Adipocyte (in vitro differentiated cells): Measurements from ENCODE around the gene MAF.
A peak's percentile ranks its signal among the peaks of the same experiment; 100 is the strongest.

Source experiments
- DNase-seq: peaks from one replicate; pipeline ENCODE4 v3.0.0-alpha.2; 2015; ENCODE audit warnings: low read depth
- H3K27me3 ChIP-seq: replicated peaks from 2 replicates; pipeline ENCODE4 v1.7.0; 2013; ENCODE audit warnings: mild to moderate bottlenecking, low read length, moderate library complexity; ENCODE audit not compliant: control insufficient read depth, insufficient read depth
- H3K36me3 ChIP-seq: 2 replicates; pipeline ENCODE4 v1.7.0; 2013; ENCODE audit warnings: low read length, mild to moderate bottlenecking, moderate library complexity; ENCODE audit not compliant: control insufficient read depth, insufficient read depth, severe bottlenecking
- H3K4me1 ChIP-seq: 2 replicates; pipeline ENCODE4 v1.7.0; 2013; ENCODE audit warnings: mild to moderate bottlenecking, low read length, moderate library complexity; ENCODE audit not compliant: control insufficient read depth, insufficient read depth
- H3K4me3 ChIP-seq: 2 replicates; pipeline ENCODE4 v1.7.0; 2013; ENCODE audit warnings: mild to moderate bottlenecking, low read length, moderate library complexity
- H3K9ac ChIP-seq: 2 replicates; pipeline ENCODE4 v1.7.0; 2013; ENCODE audit warnings: mild to moderate bottlenecking, low read length, moderate library complexity
- H3K9me3 ChIP-seq: 2 replicates; pipeline ENCODE4 v1.7.0; 2013; ENCODE audit warnings: mild to moderate bottlenecking, low read length, moderate library complexity; ENCODE audit not compliant: control insufficient read depth

MAF gene

GRCh38 chr16:79582789-79583188 lies 17.7 kb downstream of the MAF start:
- H3K9ac ChIP-seq = no peak overlapping the region
- H3K4me3 ChIP-seq = no peak overlapping the region
- H3K27me3 ChIP-seq = no peaks in the 10 kb centered on the region
- no peak for DNase-seq
- H3K4me1 ChIP-seq = no peaks in the 10 kb centered on the region
- no peaks in the 10 kb centered on the region for H3K36me3 ChIP-seq
- no peaks in the 10 kb centered on the region for H3K9me3 ChIP-seq

GRCh38 chr16:79580453-79581191 lies 19.9 kb downstream of the MAF start:
- H3K9me3 ChIP-seq = no peaks in the 10 kb centered on the region
- no peaks in the 10 kb centered on the region for H3K4me1 ChIP-seq
- H3K36me3 ChIP-seq = no peaks in the 10 kb centered on the region
- no peak overlapping the region for H3K4me3 ChIP-seq
- no peak for DNase-seq
- no peak overlapping the region for H3K9ac ChIP-seq
- no peaks in the 10 kb centered on the region for H3K27me3 ChIP-seq

- H3K9me3 ChIP-seq = no peaks in the 10 kb centered on the region
- no peaks in the 10 kb centered on the region for H3K27me3 ChIP-seq
- H3K4me3 ChIP-seq = no peak overlapping the region
- H3K36me3 ChIP-seq = no peaks in the 10 kb centered on the region
- no peak overlapping the region for H3K9ac ChIP-seq
- peaks cover 9% of the 10 kb centered on the region for H3K4me1 ChIP-seq
- DNase-seq = no peak
Observed at GRCh38 chr16:79576602-79577001, 23.9 kb downstream of the MAF start.

GRCh38 chr16:79573884-79574283 lies 26.7 kb downstream of the MAF start:
- peaks cover 11% of the 10 kb centered on the region for H3K4me1 ChIP-seq

GRCh38 chr16:79573071-79573470 lies 27.5 kb downstream of the MAF start:
- Histone ChIP-seq H3K9me3 (no peaks in the 10 kb centered on the region), H3K4me3 (no peak overlapping the region), H3K27me3 (peaks cover 4% of the 10 kb centered on the region), H3K36me3 (no peaks in the 10 kb centered on the region), H3K9ac (no peak overlapping the region), H3K4me1 (peaks cover 11% of the 10 kb centered on the region)
- DNase-seq = no peak

More at GRCh38 chr16:79573884-79574283, 26.7 kb downstream of the MAF start:
- no peak for DNase-seq
- no peaks in the 10 kb centered on the region for H3K36me3 ChIP-seq
- H3K9me3 ChIP-seq = no peaks in the 10 kb centered on the region
- H3K4me3 ChIP-seq = no peak overlapping the region
- no peak overlapping the region for H3K9ac ChIP-seq
- peaks cover 4% of the 10 kb centered on the region for H3K27me3 ChIP-seq

GRCh38 chr16:79571903-79572535 lies 28.5 kb downstream of the MAF start:
- Histone ChIP-seq H3K9ac (peak overlapping the region; percentile 54), H3K4me1 (peaks cover 11% of the 10 kb centered on the region), H3K9me3 (no peaks in the 10 kb centered on the region), H3K4me3 (peak overlapping the region; percentile 79), H3K27me3 (peaks cover 4% of the 10 kb centered on the region), H3K36me3 (no peaks in the 10 kb centered on the region)
- DNase-seq = no peak

- Histone ChIP-seq H3K27me3 (peaks cover 4% of the 10 kb centered on the region), H3K4me3 (peak overlapping the region; percentile 79), H3K4me1 (peaks cover 11% of the 10 kb centered on the region), H3K36me3 (no peaks in the 10 kb centered on the region), H3K9me3 (no peaks in the 10 kb centered on the region), H3K9ac (peak overlapping the region; percentile 54)
- DNase-seq = no peak
Observed at GRCh38 chr16:79571065-79571902, 29.3 kb downstream of the MAF start.

- peaks cover 3% of the 10 kb centered on the region for H3K27me3 ChIP-seq
- H3K36me3 ChIP-seq = no peaks in the 10 kb centered on the region
- no peak for DNase-seq
- H3K9me3 ChIP-seq = no peaks in the 10 kb centered on the region
- H3K4me1 ChIP-seq = peaks cover 13% of the 10 kb centered on the region
- no peak overlapping the region for H3K9ac ChIP-seq
- no peak overlapping the region for H3K4me3 ChIP-seq
Observed at GRCh38 chr16:79564671-79565107, 35.8 kb downstream of the MAF start.

GRCh38 chr16:79563921-79564320 lies 36.6 kb downstream of the MAF start:
- no peaks in the 10 kb centered on the region for H3K27me3 ChIP-seq
- no peaks in the 10 kb centered on the region for H3K36me3 ChIP-seq
- H3K9ac ChIP-seq = no peak overlapping the region
- DNase-seq = no peak
- H3K9me3 ChIP-seq = no peaks in the 10 kb centered on the region
- no peak overlapping the region for H3K4me3 ChIP-seq
- H3K4me1 ChIP-seq = peaks cover 13% of the 10 kb centered on the region

- no peaks in the 10 kb centered on the region for H3K9me3 ChIP-seq
- peaks cover 13% of the 10 kb centered on the region for H3K4me1 ChIP-seq
- no peak overlapping the region for H3K4me3 ChIP-seq
- no peak for DNase-seq
- peaks cover 2% of the 10 kb centered on the region for H3K27me3 ChIP-seq
- H3K9ac ChIP-seq = no peak overlapping the region
- H3K36me3 ChIP-seq = no peaks in the 10 kb centered on the region
Observed at GRCh38 chr16:79562166-79562823, 38.2 kb downstream of the MAF start.

- Histone ChIP-seq H3K9me3 (no peaks in the 10 kb centered on the region), H3K4me1 (peaks cover 13% of the 10 kb centered on the region), H3K9ac (no peak overlapping the region), H3K36me3 (no peaks in the 10 kb centered on the region), H3K27me3 (peaks cover 8% of the 10 kb centered on the region), H3K4me3 (no peak overlapping the region)
- no peak for DNase-seq
Observed at GRCh38 chr16:79561729-79562128, 38.8 kb downstream of the MAF start.
